HG02588 (cell line): ENCODE measurements around the gene KCNT1.

ENCODE experiments used
- ATAC-seq: cut with Tn5 transposase; IDR thresholded peaks from one replicate; pipeline ENCODE4 v1.9.1; 2021; ENCODE audit warnings: mild to moderate bottlenecking, moderate library complexity; ENCODE audit not compliant: unreplicated experiment

Gene KCNT1

GRCh38 chr9:135698767-135699166 is 3.2 kb upstream of the KCNT1 start:
- no peak for ATAC-seq

GRCh38 chr9:135699440-135699839 is 2.5 kb upstream of the KCNT1 start, which contains the start of gene SOHLH1:
Gene SOHLH1, minus strand, starts transcription at chr9:135699481. Its CDS starts 14 bp downstream, at chr9:135699467.
- no peak for ATAC-seq

DNA sequence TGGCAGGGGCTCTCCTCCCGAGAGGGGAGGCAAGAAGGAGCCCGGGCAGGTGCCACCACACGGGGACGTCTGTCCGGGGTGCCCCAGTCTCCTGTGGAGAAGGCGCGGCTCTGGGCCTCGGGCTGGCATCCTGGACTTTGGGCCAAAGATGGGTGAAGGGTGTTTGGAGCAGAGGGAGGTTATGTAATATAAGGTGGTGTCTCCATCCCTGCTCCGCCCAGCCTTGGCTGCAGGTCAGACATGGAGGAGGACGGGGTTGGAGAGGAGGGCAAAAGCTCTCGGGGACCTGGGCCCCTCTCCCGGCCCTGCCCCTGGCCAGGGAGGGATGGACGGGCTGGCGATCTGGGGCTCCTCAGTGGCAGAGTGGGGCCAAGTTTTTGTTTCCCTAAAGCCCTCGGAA is 1.5 kb upstream of the KCNT1 start:
- ATAC-seq = no peak

GRCh38 chr9:135701067-135701958 is 672 bp upstream of the KCNT1 start:
- no peak for ATAC-seq

DNA sequence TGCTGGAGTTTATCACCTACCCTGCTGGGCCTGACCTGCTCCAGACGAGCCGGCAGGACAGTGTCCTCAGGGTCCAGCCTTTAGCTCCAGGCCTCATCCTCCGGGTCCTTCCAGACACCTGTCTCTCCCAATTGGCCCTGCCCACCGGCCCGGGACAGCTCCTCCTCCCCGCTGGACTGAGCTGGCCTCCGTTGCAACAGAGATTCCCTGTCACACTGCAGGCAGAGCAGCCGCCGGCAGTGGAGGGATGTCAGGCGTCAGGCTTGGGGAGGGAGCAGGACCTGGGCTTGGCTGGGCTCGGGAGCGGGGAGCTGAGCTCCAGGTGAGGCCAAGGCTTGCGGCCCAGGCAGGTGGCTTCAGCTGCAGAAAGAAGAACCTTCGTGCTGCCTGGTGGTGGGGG is 1.7 kb downstream of the KCNT1 start:
- no peak for ATAC-seq

DNA sequence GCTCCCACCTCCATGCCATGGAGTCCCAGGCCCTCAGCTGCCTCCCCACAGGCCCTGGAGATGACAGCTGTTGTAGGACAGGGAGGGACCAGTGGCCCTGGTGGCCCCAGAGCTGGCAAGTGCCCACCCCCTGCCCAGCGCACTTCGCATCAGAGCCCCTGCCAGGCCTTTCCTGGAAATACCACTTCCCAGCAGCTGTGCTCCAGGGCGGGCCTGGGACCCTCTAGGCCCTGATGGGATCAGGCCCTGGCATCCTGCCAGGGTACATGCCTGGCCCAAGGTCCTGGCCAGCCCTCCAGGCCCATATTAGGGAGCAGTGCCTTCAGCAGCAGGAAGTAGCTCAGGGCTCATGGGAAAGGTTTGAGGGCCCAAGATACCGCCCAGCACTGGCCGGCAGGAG is 2.5 kb downstream of the KCNT1 start:
- ATAC-seq = no peak

DNA sequence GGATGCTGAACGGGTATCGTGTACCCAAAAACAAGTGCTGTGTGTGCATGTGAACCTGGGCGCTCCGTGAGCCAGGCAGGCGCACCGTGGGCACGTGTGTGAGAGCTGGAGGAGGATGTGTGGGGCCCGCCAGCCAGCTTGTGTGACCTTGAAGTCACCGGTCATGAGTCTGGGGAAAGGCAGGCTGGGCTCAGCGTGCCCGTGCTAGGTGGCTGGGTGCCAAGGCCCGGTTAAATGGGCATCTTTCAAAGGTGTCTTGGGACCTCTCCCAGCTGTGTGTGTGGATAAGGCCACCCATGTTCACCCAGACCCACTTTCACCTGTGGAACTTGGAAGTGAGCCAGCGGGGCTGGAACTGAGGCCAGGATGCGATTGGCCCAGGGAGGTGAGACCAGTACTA is 3.4 kb downstream of the KCNT1 start:
- no peak for ATAC-seq

DNA sequence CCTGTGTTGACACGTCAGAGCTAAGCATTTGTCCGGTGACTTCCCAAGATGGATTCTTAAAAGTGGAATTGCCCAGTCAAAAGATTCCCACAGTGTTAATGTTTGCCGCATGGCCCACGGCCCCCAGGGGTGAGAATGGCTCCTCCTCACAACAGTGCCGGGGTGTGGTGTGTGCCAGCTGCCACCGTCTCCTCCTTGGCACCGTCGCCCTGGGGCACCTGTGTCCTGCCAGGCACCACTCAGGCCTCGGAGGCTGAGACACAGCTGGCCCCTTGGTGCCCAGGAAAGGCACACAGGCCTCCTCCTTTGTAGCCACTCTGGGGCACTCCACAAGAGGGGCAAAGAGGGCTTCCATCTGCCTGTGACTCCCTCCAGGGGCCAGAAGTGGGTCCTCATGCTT is 4.3 kb downstream of the KCNT1 start:
- ATAC-seq = no peak

GRCh38 chr9:135707252-135708138 is 5.5 kb downstream of the KCNT1 start:
- ATAC-seq = no peak

GRCh38 chr9:135708164-135708563 is 6.2 kb downstream of the KCNT1 start:
- no peak for ATAC-seq

DNA sequence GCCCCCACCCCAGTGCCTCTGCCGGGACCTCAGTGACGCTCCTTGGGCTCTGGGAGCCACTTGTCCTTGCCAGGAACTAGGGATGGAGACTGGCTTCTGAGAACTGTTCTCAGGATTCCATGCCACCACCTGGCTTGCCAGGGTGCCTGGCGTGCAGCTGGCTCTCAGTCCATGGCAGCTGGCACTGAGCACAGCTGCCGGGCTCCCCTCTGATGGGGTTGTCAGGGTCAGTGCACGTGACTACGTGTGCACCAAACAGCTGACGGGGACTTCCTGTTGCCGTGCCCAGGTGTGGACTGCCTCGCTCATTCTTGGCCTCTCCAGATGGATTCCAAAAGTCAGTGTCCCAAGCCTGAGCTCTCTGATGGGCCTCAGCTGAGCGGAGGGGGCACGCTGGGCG is 9.4 kb downstream of the KCNT1 start:
- ATAC-seq = no peak

DNA sequence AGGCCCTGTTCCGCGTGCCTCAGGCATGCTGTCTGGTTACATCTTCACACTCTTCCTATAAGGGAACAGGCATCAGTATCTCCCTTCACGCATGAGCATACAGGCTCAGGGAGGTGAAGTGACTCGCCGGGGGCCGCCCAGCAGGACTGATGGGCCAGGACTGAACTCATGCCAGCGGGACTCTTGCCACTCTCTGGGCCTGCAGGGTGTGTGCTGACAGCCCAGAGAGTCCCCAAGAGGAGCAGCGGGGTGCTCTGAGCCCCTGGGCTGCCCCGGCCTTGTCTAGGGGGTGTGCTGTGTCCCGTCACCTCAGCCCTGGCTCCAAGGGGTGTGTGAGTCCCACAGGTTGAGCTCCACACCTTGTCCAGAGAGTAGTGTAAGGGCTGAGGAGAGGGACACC is 9.9 kb downstream of the KCNT1 start:
- no peak for ATAC-seq

- no peak for ATAC-seq
Observed at GRCh38 chr9:135712613-135713295, 10.8 kb downstream of the KCNT1 start.

GRCh38 chr9:135714242-135715055 is 12.5 kb downstream of the KCNT1 start:
- no peak for ATAC-seq

DNA sequence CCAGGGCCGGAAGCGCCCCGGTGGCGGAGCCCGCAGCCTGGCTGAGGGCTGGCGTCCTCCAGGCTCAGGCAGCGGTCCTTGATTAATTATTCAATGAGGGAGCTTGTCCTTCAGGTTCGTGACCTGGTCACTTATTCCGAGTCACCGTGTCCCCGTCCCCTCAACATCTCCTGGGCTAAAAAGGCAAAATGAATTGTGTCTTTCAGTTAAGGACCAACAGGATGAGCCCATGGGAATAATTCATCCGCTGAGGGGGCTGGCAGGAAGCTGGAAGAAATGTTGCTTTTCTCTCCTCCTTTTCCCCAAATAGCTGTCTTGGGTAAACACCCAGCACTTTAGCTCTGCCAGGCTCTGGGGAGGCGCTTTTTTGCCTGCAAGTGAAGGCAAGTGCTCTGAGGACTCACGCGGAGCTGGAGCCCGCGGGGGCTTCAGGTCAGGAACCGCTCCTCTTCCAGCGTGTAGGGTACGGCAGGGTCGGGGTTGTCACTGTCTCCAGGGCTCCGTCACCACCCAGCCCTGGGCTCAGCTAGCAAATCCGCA is 13.1 kb downstream of the KCNT1 start:
- no peak for ATAC-seq

GRCh38 chr9:135716045-135716444 is 14.1 kb downstream of the KCNT1 start:
- no peak for ATAC-seq

GRCh38 chr9:135717410-135717809 is 15.4 kb downstream of the KCNT1 start:
- ATAC-seq = no peak

DNA sequence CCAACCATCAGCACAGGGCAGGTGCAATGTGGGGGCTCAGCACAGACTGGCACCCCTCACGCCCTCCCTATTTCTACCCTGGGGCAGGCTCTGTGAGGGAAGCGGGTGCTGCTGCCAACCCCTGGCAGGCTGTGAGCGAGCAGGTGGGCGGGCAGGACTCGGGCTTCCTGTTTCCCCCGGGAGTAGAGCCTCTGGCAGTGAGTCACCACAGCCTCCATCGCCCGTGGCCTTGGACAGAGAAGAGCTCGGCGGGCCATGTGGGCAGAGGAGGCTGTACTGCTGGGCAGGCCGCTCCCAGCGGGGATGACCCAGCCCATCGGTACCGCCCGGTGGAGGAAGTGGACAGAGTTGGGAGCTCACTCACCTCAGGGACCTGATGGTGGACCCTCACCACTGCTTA is 16.6 kb downstream of the KCNT1 start:
- no peak for ATAC-seq

- ATAC-seq = no peak
Observed at GRCh38 chr9:135719472-135719871, 17.5 kb downstream of the KCNT1 start.

DNA sequence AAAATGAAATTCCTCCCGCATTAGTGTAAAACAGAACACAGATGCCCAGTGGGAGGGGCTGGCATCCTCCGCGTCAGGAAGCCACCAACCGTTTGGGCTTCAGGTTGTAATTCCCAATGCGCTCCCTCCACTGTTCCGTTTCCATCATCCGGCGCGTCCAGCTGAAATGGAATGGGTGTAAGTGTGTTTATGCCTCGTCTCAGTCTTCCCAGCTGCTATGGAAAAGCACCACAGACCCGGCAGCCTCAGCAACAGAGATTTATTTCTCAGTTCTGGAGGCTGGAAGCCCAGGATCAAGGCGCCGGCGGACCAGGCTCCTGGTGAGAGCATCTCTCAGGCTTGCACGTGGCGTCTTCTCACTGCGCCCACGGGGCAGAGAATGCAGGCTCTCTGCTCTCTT is 20.4 kb downstream of the KCNT1 start:
- ATAC-seq = no peak
